ENCODE measurements around the gene UFD1. TPM values are rescaled to one million over a fixed set of nuclear protein-coding genes. Genes with fewer than 3 reads are reported as not detected.

UFD1 gene
- polyA plus RNA-seq, 4 donors, result 46.0 to 112 (median 81.4) TPM

DNA sequence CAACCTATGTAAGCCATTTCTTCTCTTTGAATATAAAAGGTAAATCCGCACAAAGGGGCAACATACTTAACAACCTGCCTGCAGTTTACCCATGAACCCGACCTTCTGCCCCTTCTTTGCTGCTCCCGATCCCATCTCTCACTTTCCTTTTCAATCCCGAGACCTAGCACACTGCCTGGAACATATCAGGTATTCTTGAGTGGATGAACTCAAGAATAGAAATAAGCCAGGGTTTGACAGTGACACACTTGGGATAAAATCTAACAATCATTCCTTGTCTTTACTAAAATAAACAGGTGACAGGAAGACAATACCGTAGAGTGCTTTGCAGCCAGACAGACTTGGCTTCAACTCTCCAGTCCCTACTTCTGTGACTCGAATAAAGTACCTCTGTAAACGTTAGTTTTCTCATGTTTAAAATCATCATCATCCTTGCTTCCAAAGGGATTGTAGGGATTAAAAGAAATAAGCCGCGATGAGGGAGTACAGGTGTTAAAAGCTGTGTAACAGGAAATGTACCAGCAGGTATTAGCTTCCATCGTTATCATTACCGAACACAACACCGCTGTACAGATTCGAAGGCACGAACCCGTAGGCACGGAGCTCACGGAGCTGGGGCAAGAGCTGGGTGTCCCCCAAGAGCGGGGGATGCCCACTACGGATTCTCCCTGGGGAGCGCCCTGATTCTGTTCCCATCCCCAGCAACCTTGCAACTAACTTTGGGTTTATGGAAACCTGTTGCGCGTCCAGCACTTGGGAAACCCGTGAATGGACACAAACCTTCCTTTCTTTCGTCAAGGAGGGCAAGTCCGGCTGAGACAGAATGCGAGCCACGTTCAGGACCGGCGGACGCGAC, 720 bp downstream of the UFD1 start:
- Histone ChIP-seq H3K4me1 (ENCODE audit: control insufficient read depth in 3 of 3, insufficient read depth in 2 of 3, low read depth in 1 of 3, low read length in 2 of 3) (peaks cover 0 to 6% (median 0%) of the 10 kb centered on the region in 3 donors), H3K36me3 (ENCODE audit: control insufficient read depth in 3 of 3, insufficient read depth in 2 of 3, low read depth in 1 of 3, low read length in 3 of 3) (peaks cover 8 to 18% (median 10%) of the 10 kb centered on the region in 3 donors), H3K27me3 (ENCODE audit: control insufficient read depth in 3 of 3, insufficient read depth in 3 of 3, low read length in 3 of 3) (no peaks in the 10 kb centered on the region), H3K27ac (ENCODE audit: low read depth in 1 of 3, low read length in 2 of 3) (peak overlapping the region; percentile 81 to 94 (median 89)), H3K9me3 (ENCODE audit: control insufficient read depth in 2 of 2, insufficient read depth in 1 of 2, low read depth in 1 of 2, low read length in 1 of 2) (no peaks in the 10 kb centered on the region), H3K4me3 (ENCODE audit: low read depth in 1 of 3, low read length in 3 of 3) (peak overlapping the region; percentile 66 to 93 (median 68))
- FAIRE-seq (no peak), DNase-seq (peak; percentile 39 to 42)
- 1% methylated on average over 27 to 31 of the region's 31 CpGs for WGBS, 3 donors

DNA sequence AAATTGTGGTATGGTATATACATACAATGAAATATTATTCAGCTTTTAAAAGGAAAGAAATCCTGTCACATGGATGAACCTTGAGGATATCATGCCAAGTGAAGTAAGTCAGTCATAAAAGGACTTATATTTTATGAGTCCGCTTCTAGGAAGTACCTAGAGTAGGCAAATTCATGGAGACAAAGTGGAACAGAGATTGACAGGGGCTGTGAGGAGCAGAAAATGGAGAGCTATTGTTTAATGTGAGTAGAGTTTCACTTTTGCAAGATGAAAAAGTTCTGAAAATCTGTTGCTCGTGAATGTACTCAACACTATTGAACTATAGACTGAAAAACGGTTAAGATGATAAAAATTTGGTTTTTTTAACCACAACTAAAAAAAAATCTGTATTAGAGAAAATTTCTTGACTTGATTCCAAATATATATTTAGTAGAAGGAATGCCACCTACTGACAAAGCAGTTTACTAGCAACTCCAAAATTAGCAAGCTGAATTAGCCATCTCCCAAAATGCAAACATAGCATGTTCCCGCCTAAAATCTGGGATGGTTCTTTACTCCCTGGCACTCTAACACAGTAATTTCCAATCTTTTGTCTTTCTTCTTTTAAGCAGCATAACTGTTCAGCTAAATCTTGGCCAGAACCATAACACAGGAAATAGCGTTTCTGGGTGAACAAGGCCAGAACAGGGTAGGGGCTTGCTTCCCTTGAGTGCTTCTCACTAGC, 1.5 kb downstream of the UFD1 start:
- H3K9me3 ChIP-seq (ENCODE audit: control insufficient read depth in 2 of 2, insufficient read depth in 1 of 2, low read depth in 1 of 2, low read length in 1 of 2), result no peaks in the 10 kb centered on the region
- H3K4me3 ChIP-seq (ENCODE audit: low read depth in 1 of 3, low read length in 3 of 3), result peak overlapping the region in 2 of 3 donors; percentile 66 to 68
- no peak for FAIRE-seq
- H3K27ac ChIP-seq (ENCODE audit: low read depth in 1 of 3, low read length in 2 of 3), result peak overlapping the region in 1 of 3 donors; percentile 9
- H3K36me3 ChIP-seq (ENCODE audit: control insufficient read depth in 3 of 3, insufficient read depth in 2 of 3, low read depth in 1 of 3, low read length in 3 of 3), result peaks cover 8 to 25% (median 16%) of the 10 kb centered on the region in 3 donors
- H3K27me3 ChIP-seq (ENCODE audit: control insufficient read depth in 3 of 3, insufficient read depth in 3 of 3, low read length in 3 of 3), result no peaks in the 10 kb centered on the region
- WGBS, 3 donors, result 16 to 21% (median 21%) methylated on average over 5 of the region's 5 CpGs
- H3K4me1 ChIP-seq (ENCODE audit: control insufficient read depth in 3 of 3, insufficient read depth in 2 of 3, low read depth in 1 of 3, low read length in 2 of 3), result peaks cover 0 to 6% (median 0%) of the 10 kb centered on the region in 3 donors
- DNase-seq, result peak in 1 of 2 donors; percentile 6

DNA sequence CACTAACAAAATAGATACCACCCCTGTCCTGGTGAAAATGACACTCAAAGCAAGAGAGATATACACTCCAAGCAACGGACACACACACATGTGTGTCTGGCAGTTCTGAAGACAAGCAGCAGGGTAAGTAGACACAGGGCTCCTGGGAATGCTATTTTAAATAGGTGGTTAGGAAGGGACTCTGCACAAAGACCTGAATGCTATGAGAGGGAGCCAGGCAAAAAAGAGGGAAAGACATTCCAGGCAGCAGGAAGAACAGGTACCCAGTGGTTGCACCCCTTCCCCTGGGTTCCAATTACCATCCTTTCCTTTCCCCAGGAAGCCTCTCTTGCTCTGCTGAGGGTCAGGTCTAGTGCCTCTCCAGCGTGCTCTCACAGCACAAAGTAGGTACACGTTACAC, 3.0 kb downstream of the UFD1 start:
- DNase-seq (no peak), FAIRE-seq (no peak)
- WGBS, 3 donors, result 75 to 84% (median 81%) methylated on average over 3 of the region's 3 CpGs
- peaks cover 0 to 6% (median 0%) of the 10 kb centered on the region in 3 donors for H3K4me1 ChIP-seq (ENCODE audit: control insufficient read depth in 3 of 3, insufficient read depth in 2 of 3, low read depth in 1 of 3, low read length in 2 of 3)
- peaks cover 8 to 39% (median 19%) of the 10 kb centered on the region in 3 donors for H3K36me3 ChIP-seq (ENCODE audit: control insufficient read depth in 3 of 3, insufficient read depth in 2 of 3, low read depth in 1 of 3, low read length in 3 of 3)
- H3K9me3 ChIP-seq (ENCODE audit: control insufficient read depth in 2 of 2, insufficient read depth in 1 of 2, low read depth in 1 of 2, low read length in 1 of 2), result no peaks in the 10 kb centered on the region
- no peak overlapping the region for H3K27ac ChIP-seq (ENCODE audit: low read depth in 1 of 3, low read length in 2 of 3)
- H3K4me3 ChIP-seq (ENCODE audit: low read depth in 1 of 3, low read length in 3 of 3), result no peak overlapping the region
- no peaks in the 10 kb centered on the region for H3K27me3 ChIP-seq (ENCODE audit: control insufficient read depth in 3 of 3, insufficient read depth in 3 of 3, low read length in 3 of 3)

DNA sequence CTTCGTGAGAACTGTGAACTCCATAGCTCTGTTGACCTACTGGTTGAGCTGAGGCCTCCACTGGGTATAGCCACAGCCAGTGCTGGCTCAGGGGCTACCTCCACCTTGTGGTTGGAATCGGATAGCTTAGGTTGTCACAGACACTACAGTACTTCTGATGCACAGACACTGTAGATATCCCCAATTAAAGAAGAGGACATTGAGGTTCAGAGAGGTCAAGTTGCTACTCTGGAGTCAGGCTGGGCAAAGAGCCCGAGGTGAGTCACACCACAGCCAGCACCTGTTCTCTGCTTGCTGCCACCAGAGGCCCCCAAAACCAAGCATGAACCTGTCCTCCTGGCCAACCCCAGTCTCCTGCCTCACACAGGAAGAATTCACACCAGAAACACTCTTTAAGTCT, 5.4 kb downstream of the UFD1 start:
- H3K27ac ChIP-seq (ENCODE audit: low read depth in 1 of 3, low read length in 2 of 3), result no peak overlapping the region
- H3K27me3 ChIP-seq (ENCODE audit: control insufficient read depth in 3 of 3, insufficient read depth in 3 of 3, low read length in 3 of 3), result no peaks in the 10 kb centered on the region
- H3K4me1 ChIP-seq (ENCODE audit: control insufficient read depth in 3 of 3, insufficient read depth in 2 of 3, low read depth in 1 of 3, low read length in 2 of 3), result peaks cover 0 to 4% (median 0%) of the 10 kb centered on the region in 3 donors
- H3K9me3 ChIP-seq (ENCODE audit: control insufficient read depth in 2 of 2, insufficient read depth in 1 of 2, low read depth in 1 of 2, low read length in 1 of 2), result no peaks in the 10 kb centered on the region
- FAIRE-seq (no peak), DNase-seq (no peak)
- peaks cover 20 to 63% (median 21%) of the 10 kb centered on the region in 3 donors for H3K36me3 ChIP-seq (ENCODE audit: control insufficient read depth in 3 of 3, insufficient read depth in 2 of 3, low read depth in 1 of 3, low read length in 3 of 3)
- 70 to 84% (median 79%) methylated on average over 3 of the region's 3 CpGs for WGBS, 3 donors
- H3K4me3 ChIP-seq (ENCODE audit: low read depth in 1 of 3, low read length in 3 of 3), result no peak overlapping the region

DNA sequence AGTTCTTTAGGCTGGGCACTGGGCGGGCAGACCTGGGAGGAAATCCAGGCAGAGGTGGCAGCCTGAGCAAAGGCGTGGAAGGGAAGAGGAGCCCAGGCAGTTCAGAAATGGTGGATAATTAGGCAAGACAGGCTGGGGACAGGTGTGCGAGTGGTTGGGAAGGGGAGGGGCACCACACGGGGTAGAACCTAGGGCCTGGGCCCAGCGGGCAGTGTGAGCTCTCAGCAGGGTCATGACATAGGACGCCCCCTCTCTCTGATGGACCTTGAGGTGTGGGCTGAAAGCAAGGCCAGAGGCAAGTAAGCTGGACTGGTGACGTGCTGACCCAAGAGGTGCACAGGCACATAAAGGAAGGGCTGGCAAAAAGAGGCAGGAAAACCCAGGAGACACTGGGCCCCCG, 6.8 kb downstream of the UFD1 start:
- Histone ChIP-seq H3K36me3 (ENCODE audit: control insufficient read depth in 3 of 3, insufficient read depth in 2 of 3, low read depth in 1 of 3, low read length in 3 of 3) (peaks cover 23 to 77% (median 30%) of the 10 kb centered on the region in 3 donors), H3K27me3 (ENCODE audit: control insufficient read depth in 3 of 3, insufficient read depth in 3 of 3, low read length in 3 of 3) (no peaks in the 10 kb centered on the region), H3K27ac (ENCODE audit: low read depth in 1 of 3, low read length in 2 of 3) (no peak overlapping the region), H3K9me3 (ENCODE audit: control insufficient read depth in 2 of 2, insufficient read depth in 1 of 2, low read depth in 1 of 2, low read length in 1 of 2) (no peaks in the 10 kb centered on the region), H3K4me3 (ENCODE audit: low read depth in 1 of 3, low read length in 3 of 3) (no peak overlapping the region), H3K4me1 (ENCODE audit: control insufficient read depth in 3 of 3, insufficient read depth in 2 of 3, low read depth in 1 of 3, low read length in 2 of 3) (no peaks in the 10 kb centered on the region)
- FAIRE-seq, result no peak
- WGBS, 3 donors, result 93 to 95% (median 94%) methylated on average over 8 of the region's 8 CpGs
- no peak for DNase-seq

DNA sequence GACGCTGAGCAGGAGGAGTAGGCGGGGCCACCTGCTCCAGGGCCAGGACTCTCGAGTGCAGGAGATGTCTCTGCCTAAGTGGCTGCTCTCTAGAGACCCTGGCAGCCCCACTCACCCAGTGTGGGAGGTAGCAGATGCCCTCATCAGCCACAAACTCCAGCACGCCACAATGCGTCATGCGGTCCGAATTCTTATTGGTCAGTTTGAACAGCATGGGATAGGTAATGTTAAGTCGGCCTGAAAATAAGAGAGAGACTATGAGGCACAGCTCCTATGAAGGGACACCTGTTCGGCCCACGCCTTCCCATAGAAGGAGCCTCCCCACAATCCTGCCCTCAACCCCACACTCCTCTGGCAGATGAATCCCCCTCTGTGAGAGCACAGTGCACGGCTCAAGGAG, 7.4 kb downstream of the UFD1 start:
- no peaks in the 10 kb centered on the region for H3K9me3 ChIP-seq (ENCODE audit: control insufficient read depth in 2 of 2, insufficient read depth in 1 of 2, low read depth in 1 of 2, low read length in 1 of 2)
- WGBS, 3 donors, result 90 to 96% (median 91%) methylated on average over 11 of the region's 11 CpGs
- no peak for DNase-seq
- no peaks in the 10 kb centered on the region for H3K4me1 ChIP-seq (ENCODE audit: control insufficient read depth in 3 of 3, insufficient read depth in 2 of 3, low read depth in 1 of 3, low read length in 2 of 3)
- H3K4me3 ChIP-seq (ENCODE audit: low read depth in 1 of 3, low read length in 3 of 3), result no peak overlapping the region
- FAIRE-seq, result no peak
- peaks cover 23 to 83% (median 35%) of the 10 kb centered on the region in 3 donors for H3K36me3 ChIP-seq (ENCODE audit: control insufficient read depth in 3 of 3, insufficient read depth in 2 of 3, low read depth in 1 of 3, low read length in 3 of 3)
- no peak overlapping the region for H3K27ac ChIP-seq (ENCODE audit: low read depth in 1 of 3, low read length in 2 of 3)
- no peaks in the 10 kb centered on the region for H3K27me3 ChIP-seq (ENCODE audit: control insufficient read depth in 3 of 3, insufficient read depth in 3 of 3, low read length in 3 of 3)

DNA sequence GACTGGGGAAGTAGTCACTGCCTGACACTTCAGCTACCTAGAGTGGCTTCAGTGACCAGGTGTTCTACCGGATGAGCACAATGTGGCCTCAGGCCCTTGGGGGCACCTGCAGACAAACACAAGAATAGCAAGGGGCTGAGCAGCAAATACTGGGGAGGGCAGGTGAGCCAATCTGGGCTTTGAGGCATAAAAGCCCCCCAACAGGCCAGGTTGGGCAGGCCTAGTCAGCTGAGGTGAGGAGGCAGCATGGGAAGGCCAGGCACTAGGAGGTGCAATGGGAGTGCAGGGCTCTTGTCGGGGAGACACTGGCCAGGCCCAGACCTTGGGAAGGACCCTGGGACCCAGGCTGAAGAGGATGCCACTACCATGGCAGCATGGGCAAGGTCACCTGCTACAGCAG, 9.0 kb downstream of the UFD1 start:
- DNase-seq, result no peak
- no peak for FAIRE-seq
- Histone ChIP-seq H3K4me1 (ENCODE audit: control insufficient read depth in 3 of 3, insufficient read depth in 2 of 3, low read depth in 1 of 3, low read length in 2 of 3) (no peaks in the 10 kb centered on the region), H3K9me3 (ENCODE audit: control insufficient read depth in 2 of 2, insufficient read depth in 1 of 2, low read depth in 1 of 2, low read length in 1 of 2) (no peaks in the 10 kb centered on the region), H3K27me3 (ENCODE audit: control insufficient read depth in 3 of 3, insufficient read depth in 3 of 3, low read length in 3 of 3) (no peaks in the 10 kb centered on the region), H3K4me3 (ENCODE audit: low read depth in 1 of 3, low read length in 3 of 3) (no peak overlapping the region), H3K36me3 (ENCODE audit: control insufficient read depth in 3 of 3, insufficient read depth in 2 of 3, low read depth in 1 of 3, low read length in 3 of 3) (peaks cover 28 to 89% (median 41%) of the 10 kb centered on the region in 3 donors), H3K27ac (ENCODE audit: low read depth in 1 of 3, low read length in 2 of 3) (no peak overlapping the region)
- 92 to 98% (median 95%) methylated on average over 2 of the region's 2 CpGs for WGBS, 3 donors

DNA sequence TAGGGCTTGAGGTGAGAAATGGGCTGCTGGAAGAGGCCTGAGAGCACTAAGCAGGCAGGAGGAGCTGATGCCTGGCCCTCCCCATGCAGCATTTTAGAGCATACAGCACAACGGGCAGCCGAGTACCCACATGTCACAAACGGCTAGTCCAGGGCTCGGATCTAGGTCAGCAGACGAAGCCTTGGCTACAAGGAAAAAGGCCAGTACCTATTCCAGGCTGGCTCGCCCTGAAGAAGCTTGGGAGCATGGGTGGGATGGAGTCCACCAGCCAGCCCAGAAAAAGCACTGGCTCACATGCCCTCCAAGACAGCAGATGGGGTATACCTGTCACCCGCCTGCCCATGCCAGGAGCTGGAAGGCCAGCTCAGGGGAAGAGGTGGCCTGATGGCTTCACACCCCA, 9.6 kb downstream of the UFD1 start:
- Histone ChIP-seq H3K27ac (ENCODE audit: low read depth in 1 of 3, low read length in 2 of 3) (no peak overlapping the region), H3K36me3 (ENCODE audit: control insufficient read depth in 3 of 3, insufficient read depth in 2 of 3, low read depth in 1 of 3, low read length in 3 of 3) (peaks cover 23 to 88% (median 46%) of the 10 kb centered on the region in 3 donors), H3K27me3 (ENCODE audit: control insufficient read depth in 3 of 3, insufficient read depth in 3 of 3, low read length in 3 of 3) (no peaks in the 10 kb centered on the region), H3K4me3 (ENCODE audit: low read depth in 1 of 3, low read length in 3 of 3) (no peak overlapping the region), H3K4me1 (ENCODE audit: control insufficient read depth in 3 of 3, insufficient read depth in 2 of 3, low read depth in 1 of 3, low read length in 2 of 3) (no peaks in the 10 kb centered on the region), H3K9me3 (ENCODE audit: control insufficient read depth in 2 of 2, insufficient read depth in 1 of 2, low read depth in 1 of 2, low read length in 1 of 2) (no peaks in the 10 kb centered on the region)
- FAIRE-seq (no peak), DNase-seq (no peak)
- 94 to 97% (median 96%) methylated on average over 7 of the region's 7 CpGs for WGBS, 3 donors
